WERI-Rb-1 (cell line): Measurements from ENCODE around the gene TMPRSS9.

Experiments
- DNase-seq: peaks from one replicate; pipeline ENCODE4 v3.0.0-alpha.2; 2020
- H3K27ac ChIP-seq: fragments of 250-450 bp; sonication (Bioruptor Pico); 2 replicates; pipeline ENCODE4 v1.5.1; 2020; ENCODE audit warnings: mild to moderate bottlenecking, moderate library complexity
- H3K27me3 ChIP-seq: fragments of 250-450 bp; sonication (Bioruptor Pico); 2 replicates; pipeline ENCODE4 v1.5.1; 2021; ENCODE audit warnings: mild to moderate bottlenecking, low read depth, moderate library complexity; ENCODE audit not compliant: insufficient read depth, severe bottlenecking
- H3K36me3 ChIP-seq: fragments of 250-450 bp; sonication (Bioruptor Pico); 2 replicates; pipeline ENCODE4 v1.5.1; 2020; ENCODE audit warnings: mild to moderate bottlenecking, moderate library complexity
- H3K4me3 ChIP-seq: 2 replicates; pipeline ENCODE4 v1.5.1; 2011; ENCODE audit warnings: low read depth, mild to moderate bottlenecking, control low read depth, low read length
- H3K9me3 ChIP-seq: fragments of 250-450 bp; sonication (Bioruptor Pico); 2 replicates; pipeline ENCODE4 v1.5.1; 2021; ENCODE audit warnings: mild to moderate bottlenecking, moderate library complexity; ENCODE audit not compliant: severe bottlenecking
- TF ChIP-seq, protein P1 (sequence below): IDR thresholded peaks from 2 replicates; pipeline ENCODE4 v1.5.1; 2011; ENCODE audit warnings: low read depth, mild to moderate bottlenecking, control low read depth, inconsistent platforms, low read length

TMPRSS9 gene

DNA sequence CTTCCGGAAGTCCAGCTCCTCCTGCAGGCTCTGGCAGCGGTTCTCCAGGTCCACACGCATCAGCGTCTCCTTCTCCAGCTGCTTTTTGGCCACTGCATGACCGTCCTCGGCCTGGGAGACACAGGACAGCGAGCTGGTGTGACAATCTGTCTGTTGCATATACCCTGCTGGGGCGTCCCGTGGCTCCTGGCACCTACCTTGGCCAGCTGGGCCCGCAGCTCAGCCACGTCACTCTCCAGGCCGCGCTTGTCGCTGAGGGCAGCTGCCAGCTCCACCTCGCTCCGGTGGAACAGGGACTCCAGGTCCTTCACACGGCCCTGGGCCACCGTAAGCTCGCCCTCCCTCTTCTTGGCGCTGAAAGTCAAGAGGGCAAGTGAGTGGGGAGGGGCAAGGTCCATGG is 78.1 kb downstream of the TMPRSS9 start:
- DNase-seq = no peak
- Histone ChIP-seq H3K27ac (no peak overlapping the region), H3K4me3 (no peak overlapping the region), H3K36me3 (peaks cover 67% of the 10 kb centered on the region), H3K9me3 (no peaks in the 10 kb centered on the region), H3K27me3 (no peaks in the 10 kb centered on the region)
- TF ChIP-seq, protein P1, sequence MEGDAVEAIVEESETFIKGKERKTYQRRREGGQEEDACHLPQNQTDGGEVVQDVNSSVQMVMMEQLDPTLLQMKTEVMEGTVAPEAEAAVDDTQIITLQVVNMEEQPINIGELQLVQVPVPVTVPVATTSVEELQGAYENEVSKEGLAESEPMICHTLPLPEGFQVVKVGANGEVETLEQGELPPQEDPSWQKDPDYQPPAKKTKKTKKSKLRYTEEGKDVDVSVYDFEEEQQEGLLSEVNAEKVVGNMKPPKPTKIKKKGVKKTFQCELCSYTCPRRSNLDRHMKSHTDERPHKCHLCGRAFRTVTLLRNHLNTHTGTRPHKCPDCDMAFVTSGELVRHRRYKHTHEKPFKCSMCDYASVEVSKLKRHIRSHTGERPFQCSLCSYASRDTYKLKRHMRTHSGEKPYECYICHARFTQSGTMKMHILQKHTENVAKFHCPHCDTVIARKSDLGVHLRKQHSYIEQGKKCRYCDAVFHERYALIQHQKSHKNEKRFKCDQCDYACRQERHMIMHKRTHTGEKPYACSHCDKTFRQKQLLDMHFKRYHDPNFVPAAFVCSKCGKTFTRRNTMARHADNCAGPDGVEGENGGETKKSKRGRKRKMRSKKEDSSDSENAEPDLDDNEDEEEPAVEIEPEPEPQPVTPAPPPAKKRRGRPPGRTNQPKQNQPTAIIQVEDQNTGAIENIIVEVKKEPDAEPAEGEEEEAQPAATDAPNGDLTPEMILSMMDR = no peak

DNA sequence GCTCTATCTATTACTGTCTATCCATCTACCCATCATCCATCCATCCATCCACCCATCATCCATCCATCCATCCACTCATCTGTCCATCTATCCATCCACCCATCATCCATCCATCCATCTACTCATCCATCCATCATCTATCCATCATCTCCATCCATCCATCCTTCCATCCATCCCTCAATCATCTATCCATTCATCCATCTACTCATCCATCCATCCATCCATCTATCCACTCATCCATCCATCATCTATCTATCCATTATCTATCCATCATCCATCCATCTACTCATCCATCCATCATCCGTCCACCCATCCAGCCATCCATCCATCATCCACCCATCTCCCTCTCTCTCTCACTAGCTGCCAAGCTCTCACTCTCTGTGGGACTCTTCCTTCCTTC is 80.5 kb downstream of the TMPRSS9 start:
- TF ChIP-seq, protein P1 = no peak
- no peak for DNase-seq
- H3K27ac ChIP-seq = no peak overlapping the region
- no peaks in the 10 kb centered on the region for H3K9me3 ChIP-seq
- H3K36me3 ChIP-seq = peaks cover 70% of the 10 kb centered on the region
- H3K27me3 ChIP-seq = no peaks in the 10 kb centered on the region
- H3K4me3 ChIP-seq = no peak overlapping the region

DNA sequence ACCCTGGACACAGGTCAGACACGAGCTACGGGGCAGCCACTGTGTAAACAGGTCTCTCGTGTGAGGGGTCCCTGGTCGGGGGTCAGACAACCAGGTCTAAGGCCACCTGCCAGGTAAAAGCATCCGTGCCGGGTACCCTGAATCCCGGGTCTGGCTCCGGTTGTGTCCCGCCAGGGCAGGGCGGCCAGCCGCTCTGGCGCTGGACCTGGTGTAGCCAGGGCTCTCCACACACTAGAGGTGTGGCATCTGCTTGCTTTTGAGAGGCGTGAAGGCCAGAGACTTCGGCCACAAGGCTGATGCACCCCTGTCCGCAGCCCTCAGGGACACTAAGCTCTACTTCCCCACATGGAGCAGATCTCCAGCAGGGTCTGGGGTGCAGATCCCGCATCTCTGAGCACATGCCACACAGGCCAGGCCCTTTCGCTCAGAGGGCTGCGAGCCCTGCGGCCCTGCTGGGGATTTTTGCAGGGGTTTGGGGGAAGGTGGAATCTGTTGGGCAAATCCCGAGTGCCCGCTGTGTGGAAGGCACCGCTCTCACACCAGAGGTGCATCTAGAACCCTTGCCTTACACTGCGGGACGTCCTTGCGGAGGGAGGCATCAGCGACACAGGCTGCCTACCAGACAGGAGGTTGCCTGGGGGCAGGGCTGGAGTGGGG is 81.2 kb downstream of the TMPRSS9 start:
- no peak overlapping the region for H3K27ac ChIP-seq
- H3K36me3 ChIP-seq = peaks cover 64% of the 10 kb centered on the region
- H3K4me3 ChIP-seq = no peak overlapping the region
- H3K27me3 ChIP-seq = no peaks in the 10 kb centered on the region
- no peaks in the 10 kb centered on the region for H3K9me3 ChIP-seq
- TF ChIP-seq, protein P1 = no peak
- no peak for DNase-seq

DNA sequence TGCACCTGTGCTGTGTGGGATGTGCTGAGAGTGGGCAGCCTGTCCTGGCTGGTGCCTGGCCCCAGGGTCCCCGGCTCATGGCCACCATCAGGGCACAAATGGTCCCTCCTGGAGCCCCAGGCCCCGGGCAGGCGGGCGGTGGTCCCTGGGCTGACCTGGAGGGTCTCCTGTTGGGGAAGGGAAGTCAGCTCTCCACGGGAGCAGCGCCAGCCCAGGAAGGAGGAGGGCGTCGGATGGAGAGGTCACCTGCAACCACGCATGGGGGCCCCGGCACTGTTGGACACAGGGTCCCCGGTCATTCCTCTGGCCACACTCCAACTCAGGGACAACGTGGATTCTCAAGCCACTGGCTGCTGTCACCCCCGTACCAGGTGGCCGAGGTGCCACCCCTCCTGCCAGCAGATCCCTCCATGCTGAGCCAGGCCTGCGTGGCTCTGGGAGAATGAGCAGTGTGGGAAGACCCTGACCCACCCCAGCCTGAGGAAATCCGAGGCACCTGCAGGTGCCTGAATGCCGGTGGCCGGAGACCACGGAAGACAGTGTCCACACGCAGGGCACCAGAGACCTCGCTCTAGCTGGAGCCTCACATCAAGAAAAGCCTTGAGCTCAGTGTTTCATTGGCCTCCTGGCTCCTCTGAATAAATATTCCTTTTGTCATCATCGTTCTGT is 83.2 kb downstream of the TMPRSS9 start:
- Histone ChIP-seq H3K36me3 (peaks cover 61% of the 10 kb centered on the region), H3K4me3 (no peak overlapping the region), H3K27me3 (no peaks in the 10 kb centered on the region), H3K27ac (no peak overlapping the region), H3K9me3 (no peaks in the 10 kb centered on the region)
- TF ChIP-seq, protein P1 = no peak
- DNase-seq = no peak

DNA sequence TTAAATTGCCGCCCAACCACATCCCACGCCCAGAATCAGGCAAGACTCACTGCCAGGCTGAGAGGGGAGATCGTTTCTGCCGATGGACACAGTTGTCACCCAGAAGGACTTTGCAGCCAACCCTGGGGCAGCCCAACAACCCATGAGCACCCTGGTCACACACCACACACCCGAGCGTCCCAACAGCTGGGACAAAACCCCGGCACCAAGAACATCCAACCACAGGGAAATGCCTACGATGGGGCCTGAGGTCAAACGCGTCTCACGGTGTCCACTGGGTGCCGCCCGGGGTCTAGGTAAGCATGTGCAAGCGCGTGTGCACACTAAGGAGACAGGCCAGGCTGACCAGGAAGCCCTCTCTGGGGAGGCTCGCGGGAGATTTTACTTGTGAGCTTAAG is 83.7 kb downstream of the TMPRSS9 start:
- Histone ChIP-seq H3K27ac (no peak overlapping the region), H3K4me3 (no peak overlapping the region), H3K27me3 (no peaks in the 10 kb centered on the region), H3K36me3 (peaks cover 61% of the 10 kb centered on the region), H3K9me3 (no peaks in the 10 kb centered on the region)
- no peak for DNase-seq
- TF ChIP-seq, protein P1 = no peak
